NCI-H510A treated with DMSO at 0.1 percent for 48 hours (cell line): ENCODE results near the gene PCGF5.
A peak's percentile ranks its signal among the peaks of the same experiment; 100 is the strongest.
"Not testable (repeated sequence)": the region's sequence is repeated elsewhere in the genome, so short reads cannot be mapped to it uniquely, and the experiment has no call there.

Experiments
- DNase-seq: peaks from one replicate; lab custom pipeline; 2025; lab: John Stamatoyannopoulos, UW

Gene PCGF5

DNA sequence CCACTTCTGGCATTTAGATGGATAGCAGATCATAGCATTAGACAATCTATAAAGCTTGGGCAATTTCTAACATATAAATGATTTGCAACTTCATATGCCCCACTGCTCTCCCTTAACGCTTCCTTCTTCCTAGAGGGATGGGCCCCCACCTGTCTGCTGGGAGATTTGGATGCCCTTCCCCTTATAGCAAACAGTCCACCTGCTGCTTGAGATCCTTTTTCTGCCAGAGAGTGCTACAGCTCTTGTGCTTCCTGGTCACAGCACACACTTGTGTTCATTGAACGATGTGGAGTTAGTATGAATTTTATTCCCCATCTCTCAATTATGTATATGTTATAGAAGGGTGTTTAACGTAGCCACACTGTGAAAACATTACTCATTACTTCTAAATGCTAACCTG lies 10.4 kb upstream of the PCGF5 start:
- DNase-seq: peak; percentile 94

DNA sequence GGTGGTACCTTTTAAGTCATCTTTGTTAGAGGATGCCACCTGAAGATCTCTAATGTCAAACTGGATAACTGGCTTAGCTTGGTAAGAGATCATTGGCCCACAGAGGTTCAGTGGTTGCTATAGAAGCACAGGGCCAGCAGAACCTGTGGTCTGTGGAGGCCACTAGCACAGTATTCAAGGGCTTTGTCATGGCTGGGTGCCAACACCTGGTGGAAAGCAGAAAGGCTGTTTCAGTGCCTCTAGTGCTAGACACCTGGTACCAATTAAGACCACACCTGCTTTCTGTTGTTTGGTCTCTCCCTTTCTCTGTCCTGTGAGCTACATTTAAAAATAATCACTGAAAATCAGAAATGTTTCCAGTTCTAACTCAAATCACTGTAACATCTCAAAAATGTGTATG lies 10.0 kb upstream of the PCGF5 start:
- peak; percentile 98 for DNase-seq

DNA sequence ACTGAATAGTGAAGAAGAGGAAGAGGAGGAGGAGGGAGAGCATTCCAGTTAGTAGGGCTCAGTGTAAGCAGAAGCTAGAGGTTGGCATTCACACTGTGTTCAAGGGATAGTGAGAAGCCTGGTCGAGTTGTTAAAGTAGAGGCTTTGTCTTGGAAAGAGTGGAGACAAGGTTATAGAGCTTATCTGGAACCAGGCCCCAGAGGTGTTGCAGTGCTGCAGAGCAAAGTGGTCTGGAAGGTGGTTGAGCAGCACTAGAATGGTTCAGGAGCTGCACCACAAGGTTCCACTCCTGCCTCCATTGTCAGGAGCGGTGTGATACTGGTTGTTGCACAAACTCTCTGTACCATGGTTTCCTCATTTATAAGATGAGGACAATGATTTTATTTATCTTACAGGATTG lies 8.8 kb upstream of the PCGF5 start:
- no peak for DNase-seq

- no peak for DNase-seq
Measured at GRCh38 chr10:91214911-91215310, 5.6 kb upstream of the PCGF5 start.

GRCh38 chr10:91215384-91215783 lies 5.1 kb upstream of the PCGF5 start:
- no peak for DNase-seq

DNA sequence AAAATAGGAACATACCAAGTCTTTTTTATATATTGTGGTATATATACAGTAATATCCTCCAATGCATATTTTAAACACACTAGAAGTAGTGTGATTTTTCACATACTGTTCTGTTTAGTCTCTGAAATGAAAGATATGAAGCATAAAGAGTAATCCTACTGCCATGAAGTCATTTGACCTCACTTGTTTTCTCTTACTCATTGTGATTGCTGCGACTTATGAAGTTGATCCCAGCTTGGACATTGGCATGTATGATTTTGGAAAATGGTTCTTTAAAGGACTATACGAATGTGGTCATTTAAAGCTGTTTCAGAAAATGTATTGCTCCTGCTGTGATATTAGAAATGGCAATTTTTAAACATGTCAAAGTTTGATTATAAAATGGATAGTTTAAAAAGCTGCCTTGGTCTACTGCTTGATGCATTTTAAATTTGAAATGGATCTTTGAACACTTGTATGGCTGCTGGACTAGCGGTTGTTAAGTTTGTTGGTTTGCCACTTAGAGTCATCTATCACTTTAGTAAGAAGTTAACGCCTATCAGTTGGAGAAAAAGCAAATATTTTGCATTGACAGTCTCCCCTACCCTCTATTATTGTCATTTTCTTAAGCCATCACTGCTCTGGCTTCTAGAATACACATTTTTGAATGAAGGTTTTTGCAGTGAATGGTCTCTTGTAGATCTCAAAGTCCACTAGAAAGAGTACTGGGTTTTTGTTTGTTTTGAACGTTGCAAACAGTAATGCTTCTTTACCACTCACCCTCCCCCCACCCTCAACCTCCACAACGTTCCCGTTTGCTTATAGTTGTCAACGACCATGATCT lies 881 bp upstream of the PCGF5 start:
- DNase-seq: no peak

DNA sequence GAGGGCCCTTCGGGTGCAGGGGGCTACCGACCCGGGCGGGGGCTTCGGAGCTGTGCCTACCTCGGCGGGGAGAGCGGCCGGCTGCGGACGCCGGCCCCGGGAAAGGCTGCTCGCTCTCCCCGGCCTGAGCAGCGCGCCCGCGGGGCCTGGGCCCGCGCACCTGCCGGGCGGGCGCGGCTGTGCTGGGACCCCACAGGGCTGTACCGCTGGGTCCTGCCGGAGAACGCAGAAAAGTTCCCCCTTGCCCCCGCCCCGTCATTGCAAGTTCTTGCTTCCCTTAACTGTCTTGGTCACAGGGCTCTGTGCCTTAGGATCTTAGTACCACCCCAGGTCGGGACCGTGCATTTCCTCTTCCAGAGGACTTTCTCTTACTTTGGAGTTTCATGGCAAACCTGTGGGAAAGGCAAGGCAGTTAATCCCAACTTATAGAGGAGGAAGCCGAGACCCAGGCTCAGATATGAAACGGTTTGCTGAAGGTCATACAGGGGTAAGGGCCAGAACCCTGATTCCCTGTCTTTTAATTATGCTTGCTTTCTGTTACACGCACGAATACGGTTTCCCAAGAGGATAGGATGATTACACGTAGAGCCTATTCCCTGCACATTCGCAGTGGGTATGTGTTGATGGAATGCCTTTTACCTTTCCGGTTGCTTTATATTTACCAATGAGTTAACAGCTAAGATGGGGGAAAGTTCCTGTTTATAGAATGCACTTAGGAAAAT lies 652 bp downstream of the PCGF5 start:
- DNase-seq: peak; percentile 30

DNA sequence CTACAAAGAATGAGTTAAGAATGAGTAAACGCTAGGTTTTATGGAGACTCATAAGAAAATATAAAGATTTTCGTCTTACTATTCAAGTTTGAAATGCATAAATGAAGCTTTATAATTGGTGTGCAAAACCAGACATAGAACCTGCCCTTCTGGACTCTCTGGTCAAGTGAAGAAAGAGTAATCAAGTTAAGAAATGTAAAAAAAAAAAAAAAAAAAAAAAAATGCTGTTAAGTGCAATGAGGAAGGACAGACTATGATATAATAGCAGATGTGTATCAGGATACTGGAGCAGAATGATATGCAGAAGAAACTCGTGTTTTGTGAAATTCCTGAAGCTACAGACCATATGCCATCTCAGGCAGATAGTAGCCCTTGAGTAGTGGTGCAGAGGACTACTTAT lies 5.6 kb downstream of the PCGF5 start:
- no peak for DNase-seq

DNA sequence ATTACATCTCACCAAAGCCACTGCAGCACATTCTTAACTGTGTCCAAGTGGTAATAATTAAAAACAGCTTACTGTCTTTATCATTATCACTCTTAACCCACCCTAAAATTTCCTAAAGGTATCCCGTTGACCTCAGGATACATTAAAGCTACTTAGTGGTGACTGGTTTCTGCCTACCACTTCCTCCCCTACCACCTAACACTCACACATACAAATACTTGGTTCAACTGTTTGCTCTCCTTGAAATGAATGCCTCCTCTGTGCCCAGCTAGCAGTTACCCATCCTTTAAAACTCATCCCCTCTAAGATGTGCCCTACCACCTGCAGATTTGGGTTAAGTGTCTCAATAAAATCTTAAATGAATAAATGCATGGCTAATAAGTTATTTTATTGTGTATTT lies 7.1 kb downstream of the PCGF5 start:
- DNase-seq: no peak

GRCh38 chr10:91229683-91230082 lies 9.2 kb downstream of the PCGF5 start:
- no peak for DNase-seq

GRCh38 chr10:91238191-91238590 lies 17.7 kb downstream of the PCGF5 start:
- no peak for DNase-seq

- no peak for DNase-seq
Measured at GRCh38 chr10:91239789-91240188, 19.3 kb downstream of the PCGF5 start.

- no peak for DNase-seq
Measured at GRCh38 chr10:91242940-91243339, 22.5 kb downstream of the PCGF5 start.

- DNase-seq: no peak
Measured at GRCh38 chr10:91247360-91248111, 27.1 kb downstream of the PCGF5 start.

- no peak for DNase-seq
Measured at GRCh38 chr10:91249700-91250099, 29.2 kb downstream of the PCGF5 start.

DNA sequence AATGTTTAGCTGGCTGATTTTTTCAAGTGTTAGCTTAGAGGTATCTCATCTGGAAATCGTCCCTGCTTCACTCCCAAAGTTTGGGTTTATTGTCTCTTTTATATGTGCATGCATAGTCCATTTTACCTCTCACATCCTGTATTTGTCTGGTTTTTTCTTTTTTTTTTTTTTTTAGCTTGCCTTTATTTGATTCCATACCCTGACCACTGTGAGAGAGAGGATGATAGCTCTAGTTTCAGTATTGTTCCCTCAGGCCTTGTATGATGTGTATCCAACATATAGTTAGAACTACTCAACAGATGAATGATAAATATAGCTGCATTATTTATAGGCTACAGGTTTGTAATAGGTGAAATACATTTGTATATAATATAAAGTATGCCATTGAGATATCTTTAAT lies 29.9 kb downstream of the PCGF5 start:
- peak; percentile 36 for DNase-seq

DNA sequence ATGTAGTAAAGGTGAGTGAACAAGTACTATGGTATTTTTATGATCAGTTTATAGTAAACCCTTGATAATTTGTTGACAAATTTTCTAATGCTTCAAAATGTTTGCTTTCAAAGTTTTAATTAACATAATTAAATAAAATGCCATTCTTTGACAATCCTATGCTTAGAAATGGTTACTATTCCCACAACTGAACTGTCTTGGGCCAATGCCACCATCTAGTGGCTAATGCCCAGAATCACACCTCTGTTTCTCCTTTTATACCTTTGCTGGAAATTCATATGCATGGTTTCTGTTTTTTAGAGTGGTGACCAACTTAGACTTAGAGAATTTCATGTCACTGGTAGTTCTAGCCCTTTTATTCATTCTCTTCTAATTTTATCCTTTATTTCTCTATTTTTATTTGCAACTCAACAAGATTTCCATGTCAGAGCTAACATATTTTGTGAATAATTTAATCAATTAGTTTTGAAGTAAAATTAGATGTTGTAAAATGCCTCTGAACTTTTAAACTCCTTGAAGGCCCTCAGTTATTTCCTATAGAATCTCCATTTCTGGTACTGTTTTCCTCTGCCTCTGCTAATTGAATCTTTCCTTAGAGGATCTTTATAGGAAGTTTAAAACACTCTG lies 31.1 kb downstream of the PCGF5 start:
- DNase-seq: peak; percentile 84

DNA sequence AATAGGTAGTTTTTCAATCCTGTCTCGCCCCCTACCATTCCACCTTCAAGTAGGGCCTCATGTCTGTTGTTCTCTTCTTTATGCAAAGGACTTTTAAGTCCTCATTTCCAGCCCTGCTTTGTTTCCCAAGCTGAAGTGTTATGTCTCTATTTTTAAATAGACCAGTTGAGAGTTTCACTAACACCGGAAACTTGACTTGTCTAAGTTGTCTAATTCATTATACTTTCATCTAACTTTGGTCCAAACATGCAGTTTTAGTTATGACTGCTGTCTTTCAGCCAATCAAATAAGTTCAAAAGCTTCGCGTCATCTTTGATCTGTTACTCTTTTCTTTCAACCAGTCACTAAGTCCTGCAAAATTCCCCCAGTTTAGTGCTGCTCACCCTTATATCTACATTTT lies 32.8 kb downstream of the PCGF5 start:
- no peak for DNase-seq

DNA sequence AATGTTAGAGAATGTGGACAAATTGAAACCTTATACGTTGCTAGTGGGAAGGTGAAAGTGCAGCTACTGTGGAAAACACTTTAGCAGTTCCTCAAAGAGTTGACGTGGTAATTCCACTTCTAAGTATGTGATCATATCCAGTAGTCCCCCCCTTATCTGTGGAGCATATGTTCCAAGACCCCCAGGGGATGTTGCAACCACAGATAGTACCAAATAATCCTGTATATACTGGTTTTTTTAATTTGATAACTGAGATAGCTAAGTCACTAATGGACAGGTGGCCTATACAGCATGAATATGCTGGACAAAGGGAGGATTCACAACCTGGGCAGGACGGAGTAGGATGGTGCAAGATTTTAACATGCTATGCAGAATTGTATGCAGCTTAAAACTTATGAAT lies 36.8 kb downstream of the PCGF5 start:
- no peak for DNase-seq

GRCh38 chr10:91260417-91260816 lies 40.0 kb downstream of the PCGF5 start:
- DNase-seq: not testable (repeated sequence)

DNA sequence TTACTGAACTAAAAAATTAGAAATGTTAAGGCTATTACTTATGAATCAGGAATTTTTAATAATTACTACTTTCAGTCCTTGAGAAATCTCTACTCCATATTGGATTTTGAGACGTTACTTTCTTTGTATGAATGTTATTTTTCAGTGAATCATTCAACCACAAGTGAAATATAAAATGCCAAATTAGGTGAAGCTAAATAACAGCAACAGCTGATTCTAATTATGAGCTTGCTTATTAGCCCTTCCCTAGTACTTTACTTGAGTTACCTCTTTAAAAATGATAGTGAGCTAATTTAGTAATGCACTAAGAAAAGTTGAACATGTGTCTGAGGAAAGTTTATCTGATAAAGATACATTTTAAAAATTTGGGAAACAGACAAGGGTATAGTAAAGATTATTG lies 51.4 kb downstream of the PCGF5 start:
- DNase-seq: no peak

DNA sequence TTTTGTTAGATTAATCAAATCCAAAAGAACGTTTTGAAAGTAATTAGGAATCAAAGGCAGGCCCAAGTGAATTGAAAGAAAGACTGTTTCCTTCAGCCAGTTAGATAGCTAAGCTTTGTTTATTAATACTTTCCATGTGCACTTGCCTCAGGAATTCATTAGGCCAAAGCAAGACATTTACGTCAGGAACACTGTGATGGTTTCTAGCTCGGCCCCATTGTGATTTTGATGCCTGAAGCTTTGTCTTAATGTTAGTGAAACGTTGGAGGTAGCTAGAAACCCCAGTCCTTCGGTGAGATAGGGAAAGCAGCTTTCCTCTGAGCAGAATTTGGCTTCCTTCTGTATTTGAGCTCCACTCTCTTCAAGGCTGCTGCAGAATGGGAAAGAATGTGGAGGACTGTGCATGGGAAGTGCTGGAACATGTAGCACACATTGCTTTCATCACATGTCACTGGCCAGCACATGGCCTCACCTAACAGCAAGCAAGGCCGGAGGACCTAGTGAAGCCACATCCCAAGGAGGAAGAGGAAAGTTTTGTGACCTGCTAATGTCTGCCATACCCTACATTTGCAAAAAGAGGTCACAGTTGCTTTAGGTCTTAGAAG lies 64.1 kb downstream of the PCGF5 start:
- no peak for DNase-seq
